HG02642 (cell line): Measurements from ENCODE around the gene KCNJ18.
"Not testable (repeated sequence)": the region's sequence is repeated elsewhere in the genome, so short reads cannot be mapped to it uniquely, and the experiment has no call there.

Experiments used
- ATAC-seq: cut with Tn5 transposase; IDR thresholded peaks from one replicate; pipeline ENCODE4 v1.9.1; 2021; ENCODE audit warnings: mild to moderate bottlenecking; ENCODE audit not compliant: unreplicated experiment, poor library complexity

The KCNJ18 gene

GRCh38 chr17:21702029-21702428 is 9.7 kb downstream of the KCNJ18 start:
- not testable (repeated sequence) for ATAC-seq

DNA sequence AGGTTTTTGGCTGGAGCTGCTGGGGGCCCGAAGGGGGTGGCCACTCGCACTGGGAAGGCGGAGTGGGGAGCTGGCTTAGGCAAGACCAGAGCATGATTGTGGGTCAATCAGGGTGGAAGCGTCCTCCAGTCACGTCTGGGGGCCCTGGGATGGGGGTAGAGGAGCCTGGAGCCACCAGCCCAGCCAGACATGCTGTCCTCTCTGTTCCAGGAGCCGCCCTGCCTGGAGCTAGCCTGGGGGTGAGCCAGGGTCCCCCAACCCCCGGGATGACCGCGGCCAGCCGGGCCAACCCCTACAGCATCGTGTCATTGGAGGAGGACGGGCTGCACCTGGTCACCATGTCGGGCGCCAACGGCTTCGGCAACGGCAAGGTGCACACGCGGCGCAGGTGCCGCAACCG is 10.2 kb downstream of the KCNJ18 start:
- not testable (repeated sequence) for ATAC-seq

DNA sequence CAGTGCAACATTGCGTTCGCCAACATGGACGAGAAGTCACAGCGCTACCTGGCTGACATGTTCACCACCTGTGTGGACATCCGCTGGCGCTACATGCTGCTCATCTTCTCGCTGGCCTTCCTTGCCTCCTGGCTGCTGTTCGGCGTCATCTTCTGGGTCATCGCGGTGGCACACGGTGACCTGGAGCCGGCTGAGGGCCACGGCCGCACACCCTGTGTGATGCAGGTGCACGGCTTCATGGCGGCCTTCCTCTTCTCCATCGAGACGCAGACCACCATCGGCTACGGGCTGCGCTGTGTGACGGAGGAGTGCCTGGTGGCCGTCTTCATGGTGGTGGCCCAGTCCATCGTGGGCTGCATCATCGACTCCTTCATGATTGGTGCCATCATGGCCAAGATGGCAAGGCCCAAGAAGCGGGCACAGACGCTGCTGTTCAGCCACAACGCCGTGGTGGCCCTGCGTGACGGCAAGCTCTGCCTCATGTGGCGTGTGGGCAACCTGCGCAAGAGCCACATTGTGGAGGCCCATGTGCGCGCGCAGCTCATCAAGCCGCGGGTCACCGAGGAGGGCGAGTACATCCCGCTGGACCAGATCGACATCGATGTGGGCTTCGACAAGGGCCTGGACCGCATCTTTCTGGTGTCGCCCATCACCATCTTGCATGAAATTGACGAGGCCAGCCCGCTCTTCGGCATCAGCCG is 10.8 kb downstream of the KCNJ18 start:
- not testable (repeated sequence) for ATAC-seq

DNA sequence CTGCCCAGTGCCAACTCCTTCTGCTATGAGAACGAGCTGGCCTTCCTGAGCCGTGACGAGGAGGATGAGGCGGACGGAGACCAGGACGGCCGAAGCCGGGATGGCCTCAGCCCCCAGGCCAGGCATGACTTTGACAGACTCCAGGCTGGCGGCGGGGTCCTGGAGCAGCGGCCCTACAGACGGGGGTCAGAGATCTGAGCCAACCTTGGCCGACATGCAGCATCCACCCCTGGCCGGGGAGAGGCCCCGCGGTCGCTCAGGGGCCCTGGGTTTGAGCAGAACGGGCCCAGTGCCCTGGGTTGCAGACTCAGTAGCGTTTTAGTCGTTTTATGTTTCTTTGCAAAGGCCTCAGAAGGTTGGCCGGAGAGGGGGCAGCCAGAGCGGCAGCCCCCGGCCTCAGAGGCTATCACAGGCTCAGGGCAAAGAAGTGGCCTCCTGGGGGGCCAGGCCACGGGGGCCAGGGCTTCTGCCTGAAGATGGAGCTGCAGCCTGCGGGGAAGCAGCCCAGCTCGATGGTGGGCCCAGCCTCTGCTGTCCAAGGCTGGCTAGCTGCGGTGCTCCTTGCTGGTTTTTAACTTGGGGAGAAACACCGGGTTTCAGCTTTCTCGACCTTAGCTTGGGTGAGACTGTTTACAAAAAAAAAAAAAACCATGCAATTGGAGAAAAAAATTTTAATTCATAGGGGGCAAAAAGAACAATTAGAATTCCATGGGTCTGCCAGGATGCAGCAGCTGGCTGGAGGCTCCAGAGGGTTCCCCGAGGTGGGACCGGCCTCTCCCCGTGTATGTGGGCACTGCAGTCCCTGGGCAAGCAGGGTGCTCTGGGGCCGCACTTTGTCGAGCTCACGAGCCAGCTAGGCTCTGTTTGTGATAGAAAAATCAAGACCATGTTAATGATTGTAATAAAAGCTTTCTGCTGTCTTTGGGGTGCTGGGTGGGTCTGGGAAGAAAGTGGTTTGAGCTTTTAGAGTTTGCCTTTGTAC is 11.9 kb downstream of the KCNJ18 start:
- ATAC-seq = not testable (repeated sequence)

- ATAC-seq = no peak
Measured at GRCh38 chr17:21705021-21705601, 12.8 kb downstream of the KCNJ18 start.

GRCh38 chr17:21705746-21706145 is 13.4 kb downstream of the KCNJ18 start:
- not testable (repeated sequence) for ATAC-seq

- not testable (repeated sequence) for ATAC-seq
Measured at GRCh38 chr17:21706546-21706945, 14.2 kb downstream of the KCNJ18 start.

GRCh38 chr17:21707131-21707530 is 14.8 kb downstream of the KCNJ18 start:
- ATAC-seq = not testable (repeated sequence)

DNA sequence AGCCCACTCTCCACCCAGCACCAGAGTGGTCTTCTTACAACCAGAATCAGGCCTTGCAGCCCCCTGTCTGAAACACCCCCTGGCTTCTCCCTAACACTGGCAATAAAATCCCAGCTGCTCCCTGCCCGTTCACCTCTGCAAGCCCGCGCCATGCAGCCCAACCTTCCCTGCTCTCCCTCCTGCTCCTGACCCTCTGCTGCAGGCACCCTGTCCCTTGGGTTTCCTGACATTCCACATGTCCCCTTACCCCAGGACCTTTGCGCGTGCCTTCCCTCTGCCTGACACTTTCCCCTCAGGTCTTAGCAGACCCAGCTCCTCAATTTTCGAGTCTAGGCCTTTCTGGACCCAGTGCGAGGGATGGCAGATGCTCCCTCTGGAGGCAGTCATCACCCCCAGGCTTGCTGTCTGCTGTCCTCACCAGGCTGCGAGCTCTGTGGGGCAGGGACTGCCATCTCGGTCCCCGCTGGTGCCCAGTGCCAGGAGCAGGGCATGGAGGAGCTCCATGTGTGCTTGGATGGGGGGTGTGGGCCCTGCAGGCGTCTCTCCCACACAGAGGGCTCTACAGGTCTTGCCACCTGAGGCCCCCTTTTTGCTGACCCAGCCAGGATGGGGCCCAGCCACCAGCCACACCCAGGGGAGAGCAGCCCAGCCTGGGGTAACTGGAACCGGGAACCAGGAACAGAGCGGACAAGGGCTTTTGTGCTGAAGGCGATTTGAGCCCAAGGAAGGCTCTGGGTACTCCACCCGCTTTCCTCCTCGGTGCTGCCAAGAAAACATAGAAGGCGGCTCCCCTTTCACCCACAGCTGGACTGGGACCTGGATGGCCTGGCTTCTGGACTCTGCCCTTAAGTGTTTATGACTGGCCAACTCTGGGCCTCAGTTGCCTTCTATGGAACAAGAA is 15.6 kb downstream of the KCNJ18 start:
- ATAC-seq = not testable (repeated sequence)

- ATAC-seq = not testable (repeated sequence)
Measured at GRCh38 chr17:21708612-21709535, 16.6 kb downstream of the KCNJ18 start.

DNA sequence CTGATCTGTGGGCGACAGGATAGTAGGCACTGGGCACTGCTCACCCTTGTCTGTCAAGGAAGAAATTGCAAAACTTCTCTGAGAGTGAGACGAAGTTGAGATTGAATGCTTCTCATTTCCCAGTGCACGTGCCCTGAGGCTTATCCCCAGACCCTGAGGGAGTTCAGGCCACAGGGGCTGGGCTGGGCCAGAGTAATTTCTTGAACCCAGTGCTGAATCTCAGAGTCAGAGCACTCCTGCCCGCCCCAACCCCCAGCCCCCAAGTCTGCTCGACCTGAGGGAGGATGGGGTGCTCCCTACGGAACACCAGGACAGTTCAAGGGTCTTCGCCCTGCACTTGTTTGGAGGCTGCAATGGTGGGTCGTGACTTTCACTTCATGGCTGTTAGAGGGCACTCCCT is 17.7 kb downstream of the KCNJ18 start:
- not testable (repeated sequence) for ATAC-seq

DNA sequence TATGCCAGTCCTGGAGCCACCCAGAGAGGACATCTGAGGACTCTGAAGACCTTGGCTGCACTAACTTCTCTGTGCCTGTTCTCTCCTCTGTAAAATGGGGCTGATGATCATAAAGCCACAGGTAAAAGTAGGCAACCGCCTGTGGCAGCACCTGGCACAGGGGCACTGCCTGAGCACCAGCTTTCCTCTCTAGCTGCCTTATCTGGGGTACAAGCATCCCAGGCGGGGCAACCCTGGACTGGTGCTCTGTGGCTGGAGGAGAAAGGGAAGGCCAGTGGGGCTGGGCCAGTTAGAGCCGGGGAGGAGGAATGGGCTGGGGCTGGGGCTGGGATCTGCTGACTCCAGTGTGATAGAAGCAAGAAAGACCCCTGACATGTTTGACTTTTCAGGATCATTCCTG is 18.2 kb downstream of the KCNJ18 start:
- ATAC-seq = not testable (repeated sequence)

DNA sequence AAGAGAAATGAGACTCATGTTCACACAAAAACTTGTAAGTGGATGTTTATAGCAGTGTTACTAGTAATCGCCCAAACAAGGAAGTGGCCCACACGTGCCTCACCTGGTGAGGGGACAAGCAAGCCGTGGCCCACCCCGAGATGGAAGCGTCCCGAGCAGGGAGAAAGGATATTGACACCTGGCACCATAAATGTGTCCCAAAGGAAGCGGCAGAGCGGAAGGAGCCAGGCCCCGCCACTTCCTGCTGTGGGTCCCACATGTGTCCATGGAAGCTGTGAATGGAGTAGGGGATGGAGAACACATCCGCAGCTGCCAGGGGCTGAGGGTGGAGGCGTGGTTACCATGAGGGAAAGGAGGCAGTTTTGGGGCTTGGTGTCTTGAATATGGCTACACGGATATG is 18.9 kb downstream of the KCNJ18 start:
- no peak for ATAC-seq

- ATAC-seq = not testable (repeated sequence)
Measured at GRCh38 chr17:21713020-21713419, 20.7 kb downstream of the KCNJ18 start.

GRCh38 chr17:21713631-21714030 is 21.3 kb downstream of the KCNJ18 start:
- ATAC-seq = not testable (repeated sequence)

GRCh38 chr17:21714676-21715075 is 22.4 kb downstream of the KCNJ18 start:
- not testable (repeated sequence) for ATAC-seq

GRCh38 chr17:21715877-21716276 is 23.6 kb downstream of the KCNJ18 start:
- ATAC-seq = not testable (repeated sequence)

DNA sequence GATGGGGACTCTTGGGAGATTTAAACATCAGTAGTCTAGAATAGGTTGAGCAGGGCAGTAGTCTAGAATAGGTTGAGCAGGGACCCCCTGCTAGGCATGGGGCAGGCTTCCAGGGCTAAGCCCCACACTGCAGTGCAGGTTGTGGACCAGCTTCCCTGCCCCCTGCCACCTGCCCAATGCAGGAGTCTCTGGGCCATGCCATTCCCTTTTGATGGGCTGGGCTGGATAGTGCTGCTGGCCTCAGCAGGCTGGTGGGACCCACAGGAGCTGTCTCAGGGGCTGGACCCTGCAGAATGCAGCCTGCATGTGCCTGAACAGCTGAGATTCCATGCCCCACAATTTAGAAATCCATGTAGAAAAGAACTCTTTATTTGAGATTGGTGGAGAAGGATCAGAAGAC is 26.6 kb downstream of the KCNJ18 start:
- not testable (repeated sequence) for ATAC-seq
